GM21619 (cell line): ENCODE results near the gene UGT1A5.

ENCODE experiments used
- ATAC-seq: cut with Tn5 transposase; IDR thresholded peaks from one replicate; pipeline ENCODE4 v1.9.1; 2021; ENCODE audit not compliant: unreplicated experiment

The UGT1A5 gene

DNA sequence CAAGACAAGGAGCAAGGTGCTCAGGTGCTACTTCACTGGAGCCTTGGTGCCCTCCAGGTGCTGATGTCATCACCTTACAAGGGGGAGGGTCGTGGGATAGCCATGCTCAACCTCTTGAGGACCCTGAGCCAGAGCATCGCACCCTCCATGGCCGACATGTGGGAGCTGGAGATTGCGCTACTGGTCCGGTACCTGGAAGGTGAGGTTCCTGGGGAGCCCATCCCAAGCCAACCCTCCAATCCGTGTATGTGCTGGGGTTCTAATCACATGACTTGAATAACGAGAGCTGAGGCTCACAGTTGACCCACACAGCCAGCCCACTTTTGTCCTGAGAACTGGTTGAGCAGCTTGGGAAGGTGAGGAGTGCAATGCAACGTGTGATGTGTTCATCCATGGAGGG, 91.3 kb downstream of the UGT1A5 start:
- no peak for ATAC-seq

DNA sequence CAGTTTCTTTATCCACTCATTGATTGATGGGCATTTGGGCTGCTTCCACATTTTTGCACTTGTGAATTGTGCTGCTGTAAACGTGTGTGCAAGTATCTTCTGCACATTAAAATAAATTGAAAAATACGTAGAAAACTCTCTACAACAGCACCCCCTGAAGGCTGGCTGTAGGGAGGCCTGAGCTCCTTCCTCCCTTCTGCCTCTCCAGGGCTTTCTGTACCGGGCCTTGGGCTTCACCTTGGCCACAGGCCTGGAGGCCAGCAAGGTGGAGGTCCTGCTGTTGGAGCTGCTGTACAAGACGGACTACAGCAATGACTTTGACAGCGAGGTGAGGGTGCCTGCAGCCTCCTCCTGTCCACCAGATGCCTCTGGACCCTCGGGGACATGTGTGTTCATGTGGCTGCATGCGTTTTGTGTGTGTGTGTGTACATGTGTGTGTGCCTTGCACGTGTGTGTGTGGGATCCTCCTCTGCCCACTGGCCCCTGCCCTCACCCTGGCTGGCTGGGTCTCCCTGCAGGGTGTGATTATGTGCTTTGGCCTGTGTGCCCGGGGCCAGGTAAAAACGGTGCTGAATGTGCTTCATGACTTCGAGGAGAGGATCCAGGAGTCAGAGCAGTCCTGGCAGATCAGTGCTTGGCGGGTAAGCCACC, 94.6 kb downstream of the UGT1A5 start:
- ATAC-seq, result no peak

DNA sequence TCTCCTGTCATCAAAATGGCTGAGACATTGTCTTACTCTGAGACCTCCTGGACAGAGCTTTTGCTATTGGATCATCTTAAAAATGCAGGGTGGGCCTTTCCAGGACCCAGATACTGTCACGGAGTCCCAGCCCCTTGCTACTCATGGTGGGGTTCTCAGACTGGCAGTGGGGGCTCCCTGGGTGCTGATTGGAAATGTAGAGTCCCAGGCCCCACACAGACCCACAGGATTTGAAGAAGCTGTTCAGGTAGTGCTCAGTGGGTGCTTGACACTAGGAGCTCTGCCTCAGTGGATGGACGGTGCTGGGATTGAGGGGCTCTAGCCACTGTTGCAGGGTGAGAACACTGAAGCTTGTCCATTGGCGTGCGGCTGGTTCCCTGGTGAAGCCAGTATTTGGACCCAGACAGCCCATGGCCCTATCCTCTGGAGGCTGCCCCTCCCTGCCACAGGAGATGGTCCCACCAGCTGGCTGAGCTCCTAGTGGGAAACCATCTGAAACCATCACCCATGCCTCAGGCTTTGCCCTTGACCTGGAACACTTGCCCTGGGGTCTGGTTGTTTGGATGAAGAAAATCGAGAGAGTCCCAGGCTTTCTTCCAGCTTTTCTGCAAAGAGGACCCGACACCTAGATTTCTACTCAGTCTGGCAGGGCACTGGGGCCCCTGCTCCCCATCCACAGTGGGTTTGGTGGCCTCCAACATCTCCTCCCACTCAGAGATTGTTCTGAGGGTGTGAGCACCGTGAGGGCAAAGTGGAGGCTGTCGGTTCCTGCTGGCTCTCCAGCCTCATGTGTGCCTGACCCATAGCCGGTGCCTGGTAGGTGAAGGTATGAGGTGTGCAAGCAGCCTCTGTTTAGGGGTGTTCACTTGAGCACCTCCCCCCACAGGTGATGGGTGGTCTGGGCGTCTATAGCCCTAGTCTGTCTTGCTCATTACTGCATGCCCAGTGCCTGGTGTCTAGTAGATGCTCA, 95.5 kb downstream of the UGT1A5 start:
- no peak for ATAC-seq

DNA sequence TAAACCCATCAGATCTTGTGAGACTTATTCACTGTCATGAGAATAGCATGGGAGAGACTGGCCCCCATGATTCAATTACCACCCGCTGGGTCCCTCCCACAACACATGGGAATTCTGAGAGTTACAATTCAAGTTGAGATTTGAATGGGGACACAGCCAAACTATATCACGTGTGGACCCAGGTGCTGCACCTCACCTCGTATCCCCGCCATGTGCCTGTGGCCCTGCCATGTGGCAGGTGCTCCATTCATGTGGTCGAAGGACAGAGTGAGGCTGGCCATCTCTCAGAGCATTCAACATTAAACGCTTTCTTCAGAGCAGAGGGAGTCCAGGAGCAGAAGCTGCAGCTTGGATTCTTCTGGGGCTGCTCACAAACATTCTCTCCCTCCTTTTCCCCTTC, 97.7 kb downstream of the UGT1A5 start:
- no peak for ATAC-seq

DNA sequence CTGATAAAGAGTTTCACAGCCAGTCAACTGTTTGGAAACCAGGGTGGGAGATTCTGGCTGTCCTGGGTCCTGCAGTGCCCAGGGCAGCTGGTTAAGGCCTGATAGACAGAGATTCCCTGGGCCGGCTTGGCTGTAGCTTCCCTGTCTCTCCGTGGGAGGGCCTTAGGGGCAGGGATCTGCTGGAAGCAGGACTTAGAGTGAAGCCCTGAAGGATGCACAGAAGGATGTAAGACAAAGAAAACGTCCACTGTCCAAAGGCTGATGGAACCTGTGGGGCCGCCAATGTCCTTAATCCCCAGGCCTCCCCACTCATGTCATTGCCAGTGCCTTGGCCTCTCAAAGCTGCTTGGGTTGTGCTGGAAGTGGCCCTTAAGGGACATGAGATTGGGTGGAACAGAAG, 98.4 kb downstream of the UGT1A5 start:
- ATAC-seq, result no peak

DNA sequence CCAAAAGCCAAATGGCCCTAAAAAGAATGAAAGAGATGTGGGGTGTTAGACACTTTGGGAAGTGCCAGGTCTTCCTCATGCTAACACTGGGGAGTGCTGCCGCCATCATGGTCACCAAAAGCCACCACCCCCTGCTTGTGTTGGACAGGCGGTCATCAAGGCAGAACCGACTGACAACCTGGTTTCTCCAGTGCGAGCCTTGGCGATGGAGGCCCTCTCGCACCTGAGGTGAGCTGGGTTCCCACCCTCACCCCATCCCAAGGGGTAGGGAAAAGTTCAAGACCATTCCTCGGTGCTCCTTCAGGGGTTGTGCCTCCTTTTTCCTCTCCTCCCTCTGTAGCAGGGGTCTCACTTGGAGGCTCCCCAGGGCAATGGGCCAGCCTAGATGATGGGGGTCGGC, 99.0 kb downstream of the UGT1A5 start:
- ATAC-seq, result no peak

DNA sequence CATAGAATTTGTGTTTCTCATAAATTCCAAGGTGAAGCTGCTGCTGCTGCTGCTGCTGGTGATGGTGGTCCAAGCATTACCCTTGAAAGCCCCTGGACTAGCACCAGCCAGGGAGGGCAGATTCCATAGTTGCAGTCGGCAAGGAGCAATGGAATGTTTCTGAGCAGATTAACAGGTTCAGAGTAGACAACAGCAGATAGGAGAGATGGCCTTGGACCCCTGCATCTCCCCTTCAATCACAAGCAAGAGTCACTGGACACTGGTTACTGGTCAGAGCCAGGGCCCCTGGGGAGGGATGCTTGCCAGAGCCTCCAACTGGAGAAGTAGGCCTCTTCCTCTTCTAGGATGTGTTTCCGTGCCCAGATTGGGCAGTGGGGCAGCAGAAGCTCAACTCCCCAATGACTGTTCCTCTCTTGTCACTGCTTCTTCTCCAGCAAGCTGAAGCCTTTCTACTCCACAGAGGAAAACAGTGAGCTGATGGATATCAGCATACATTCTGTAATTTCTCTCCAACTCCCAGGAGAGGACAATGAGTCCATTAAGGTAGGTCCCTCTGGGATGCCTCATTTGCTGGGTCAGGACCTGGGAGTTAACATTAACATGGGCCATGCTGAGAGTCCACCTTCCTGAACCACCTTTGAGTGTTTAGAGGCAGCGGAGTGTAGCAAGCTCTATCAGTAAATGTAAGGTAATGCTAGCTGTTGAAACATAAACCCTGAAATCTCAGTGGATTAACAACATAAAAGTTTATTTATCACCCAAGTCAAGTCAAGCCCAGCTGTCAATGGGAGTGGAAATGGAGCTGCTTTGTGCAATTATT, 100.7 kb downstream of the UGT1A5 start:
- ATAC-seq, result no peak

DNA sequence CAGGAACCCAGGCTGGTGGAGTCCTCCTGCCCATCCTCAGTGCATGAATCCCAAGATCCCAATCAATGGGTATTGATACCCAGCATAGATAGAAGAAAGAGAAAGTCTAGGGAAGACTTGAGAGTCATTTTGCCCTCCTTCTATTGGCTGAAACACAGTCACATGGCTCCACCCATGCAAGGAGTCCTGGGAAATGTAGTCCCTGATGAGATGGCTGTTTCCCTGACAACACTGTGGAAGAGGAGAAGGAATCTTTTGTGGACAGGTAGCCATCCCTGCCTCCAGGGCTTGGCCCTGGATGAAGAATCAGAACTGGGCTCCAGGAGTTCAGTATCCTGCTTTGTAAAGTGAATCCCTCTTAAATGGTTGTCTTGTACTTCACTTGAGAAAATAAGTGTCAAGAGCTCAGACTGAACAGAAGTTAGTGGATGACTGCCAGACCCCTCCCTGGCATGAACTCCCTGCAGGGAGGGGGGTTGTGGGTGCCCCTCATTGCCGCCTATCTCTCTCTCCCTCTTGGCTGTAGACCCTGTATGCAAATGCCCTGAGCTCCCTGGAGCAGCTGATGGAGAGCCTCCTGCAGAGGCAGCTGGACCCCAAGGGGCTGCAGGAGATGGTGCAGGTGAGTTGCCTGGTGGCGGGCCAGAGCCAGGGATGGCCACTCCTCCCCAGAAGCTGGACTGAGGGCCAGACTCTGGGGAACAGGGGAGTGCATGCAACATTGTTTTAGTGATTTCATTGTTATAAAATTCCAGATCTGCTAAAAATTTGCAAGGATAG, 101.5 kb downstream of the UGT1A5 start:
- ATAC-seq, result no peak

DNA sequence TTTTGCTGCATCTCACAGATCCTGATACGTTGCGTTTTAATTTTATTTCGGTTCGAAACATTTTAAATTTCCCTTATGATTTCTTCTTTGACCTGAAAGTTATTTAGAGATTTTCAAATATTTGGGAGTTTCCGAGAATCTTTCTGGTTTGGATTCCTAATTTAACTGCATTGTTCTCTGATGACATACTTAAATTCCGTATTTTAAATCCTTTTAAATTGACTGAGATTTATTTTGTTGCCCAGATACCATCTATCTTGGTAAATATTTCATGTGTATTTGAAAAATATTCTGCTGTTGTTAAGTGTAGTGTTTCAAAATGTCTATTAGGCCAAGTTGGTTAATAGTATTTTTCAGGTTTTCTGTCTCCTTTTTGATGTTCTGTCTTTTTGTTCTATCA, 103.2 kb downstream of the UGT1A5 start:
- ATAC-seq, result no peak

DNA sequence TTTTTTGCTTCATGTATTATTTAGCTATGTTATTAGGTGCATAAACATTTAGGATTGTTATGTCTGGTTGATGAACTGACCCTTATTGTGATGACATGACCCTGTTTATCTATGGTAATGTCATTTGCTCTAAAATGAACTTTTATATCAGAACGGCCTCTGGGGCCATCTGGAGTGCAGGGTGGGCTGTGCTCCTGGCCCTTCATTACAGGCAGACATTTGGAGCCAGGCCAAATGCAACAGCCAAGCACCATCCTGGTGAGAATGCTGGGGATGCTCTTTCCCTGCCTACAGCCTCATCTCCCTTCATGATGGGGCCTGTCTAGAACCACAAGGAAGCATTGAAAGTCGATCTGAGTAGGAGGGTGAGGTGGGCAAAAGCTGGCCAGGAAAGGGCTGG, 103.6 kb downstream of the UGT1A5 start:
- no peak for ATAC-seq

DNA sequence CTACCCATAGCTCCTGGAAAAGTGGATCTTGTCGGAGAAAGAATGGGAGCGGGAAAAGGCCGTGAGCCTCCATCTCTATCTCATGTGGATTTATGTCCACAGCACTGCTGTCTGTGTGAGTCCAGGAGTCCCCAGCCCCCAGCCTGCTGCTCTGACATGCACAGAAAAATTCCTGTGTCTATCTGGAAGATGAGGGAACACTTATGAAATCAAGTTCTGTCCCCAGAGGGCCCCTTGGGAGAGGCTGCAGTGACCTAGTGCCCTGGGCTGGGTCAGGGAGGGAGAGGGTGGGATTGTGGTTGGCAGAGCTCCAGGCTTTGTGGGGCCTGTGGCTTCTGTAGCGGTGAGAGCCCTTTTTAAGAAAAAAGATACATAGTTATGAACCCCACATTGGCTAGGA, 104.1 kb downstream of the UGT1A5 start:
- no peak for ATAC-seq

DNA sequence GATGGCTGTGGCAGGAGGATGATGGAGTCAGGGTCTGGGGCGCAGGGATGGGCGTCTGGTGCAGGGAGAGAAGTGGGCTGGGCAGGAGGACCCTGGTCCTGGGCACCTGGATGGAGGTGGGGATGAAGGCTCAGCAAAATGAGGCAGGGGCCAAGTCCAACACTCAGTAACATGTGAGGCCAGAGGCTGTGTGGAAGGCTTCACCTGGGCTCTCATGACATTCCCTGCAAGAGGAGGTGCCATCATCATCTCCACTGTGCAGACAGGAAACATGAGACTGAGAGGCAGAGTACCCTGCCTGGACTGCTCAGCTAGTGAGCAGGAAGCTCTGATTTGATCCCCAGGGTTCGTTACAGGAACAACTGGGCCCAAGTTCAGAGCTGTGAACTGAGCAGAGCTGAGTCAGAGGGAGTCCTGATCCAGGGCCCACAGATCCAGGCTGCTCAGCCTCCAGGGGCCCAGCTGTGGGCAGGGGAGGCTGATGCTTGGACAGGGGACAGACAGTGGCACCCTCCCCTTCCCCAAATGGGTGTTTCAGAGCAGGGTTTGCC, 104.7 kb downstream of the UGT1A5 start:
- no peak for ATAC-seq

DNA sequence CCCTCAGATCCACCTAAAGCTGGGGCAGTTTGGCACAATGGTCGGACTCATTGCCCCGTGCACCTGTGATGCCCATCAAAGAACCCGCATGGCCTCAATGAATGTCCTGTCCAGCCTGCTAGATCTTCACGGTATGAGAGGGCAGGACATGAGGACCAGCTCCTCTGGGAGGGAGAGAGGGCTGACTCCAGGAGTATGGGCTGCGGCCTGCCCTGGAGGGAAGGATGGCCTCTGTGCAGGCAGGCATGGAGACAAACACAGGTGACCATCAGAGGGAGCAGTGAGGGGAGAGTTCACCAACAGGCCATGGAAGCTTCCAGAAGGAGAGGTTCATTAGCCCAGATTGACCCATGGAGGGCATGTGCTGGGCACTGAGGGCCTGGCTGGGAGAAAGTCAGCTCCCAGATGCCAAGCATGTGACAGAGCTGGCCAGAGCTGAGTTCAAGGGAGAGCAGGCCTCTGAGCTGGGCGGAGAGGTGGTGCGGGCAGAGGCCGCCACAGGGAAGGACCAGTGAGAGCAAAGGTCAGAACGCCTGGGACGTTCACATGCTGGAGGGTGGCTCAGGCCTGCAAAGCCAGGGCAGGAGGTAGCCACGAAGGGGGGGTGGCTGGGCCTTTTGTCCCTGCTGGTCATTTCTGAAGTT, 105.4 kb downstream of the UGT1A5 start:
- ATAC-seq, result no peak

DNA sequence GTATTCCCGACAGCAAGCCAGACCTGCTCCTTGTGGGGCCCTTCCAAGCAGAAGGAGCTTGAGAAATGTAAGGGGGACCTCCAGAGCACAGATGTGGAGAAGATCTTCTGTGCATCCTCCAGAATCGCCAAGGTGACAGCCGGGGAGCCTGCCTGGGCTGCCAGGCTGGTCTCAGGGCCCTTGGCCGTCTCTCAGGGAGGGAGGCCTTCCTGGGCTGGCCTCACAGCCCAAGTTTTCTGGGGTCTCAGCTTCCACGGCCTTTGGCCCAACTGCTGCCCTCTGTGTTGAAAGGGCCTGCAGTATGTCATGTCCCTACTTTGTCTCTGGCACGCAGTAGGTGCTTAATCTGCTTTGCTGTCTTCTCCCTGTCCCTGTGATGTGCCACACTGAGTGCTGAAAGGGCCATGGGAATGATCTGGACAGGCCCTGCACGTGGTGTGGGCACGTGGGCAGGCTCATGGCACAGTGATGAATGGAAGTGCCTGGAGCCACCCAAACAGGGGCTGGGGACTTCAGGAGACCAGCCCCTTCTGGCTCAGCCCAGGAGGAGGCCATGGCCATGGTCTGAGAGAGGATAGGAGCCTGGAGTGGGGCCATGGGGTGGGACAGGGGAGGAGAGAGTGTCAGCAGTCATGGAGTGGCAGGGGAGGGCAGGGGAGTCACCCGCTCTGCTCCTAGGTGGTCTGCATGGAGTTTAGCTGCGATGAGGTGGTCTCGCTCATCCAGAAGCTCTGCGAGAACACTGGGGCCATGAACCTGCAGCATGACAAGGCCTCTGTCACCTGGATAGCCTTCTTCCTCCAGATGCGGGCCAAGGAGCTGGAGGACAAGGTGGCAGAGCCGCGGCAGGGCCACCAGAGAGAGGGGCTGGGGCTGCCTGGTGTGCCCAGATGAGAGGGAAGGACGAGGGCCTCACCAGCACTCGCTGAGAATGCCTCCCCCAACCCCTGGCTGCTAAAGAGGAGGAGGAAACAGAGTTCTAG, 106.2 kb downstream of the UGT1A5 start:
- no peak for ATAC-seq

DNA sequence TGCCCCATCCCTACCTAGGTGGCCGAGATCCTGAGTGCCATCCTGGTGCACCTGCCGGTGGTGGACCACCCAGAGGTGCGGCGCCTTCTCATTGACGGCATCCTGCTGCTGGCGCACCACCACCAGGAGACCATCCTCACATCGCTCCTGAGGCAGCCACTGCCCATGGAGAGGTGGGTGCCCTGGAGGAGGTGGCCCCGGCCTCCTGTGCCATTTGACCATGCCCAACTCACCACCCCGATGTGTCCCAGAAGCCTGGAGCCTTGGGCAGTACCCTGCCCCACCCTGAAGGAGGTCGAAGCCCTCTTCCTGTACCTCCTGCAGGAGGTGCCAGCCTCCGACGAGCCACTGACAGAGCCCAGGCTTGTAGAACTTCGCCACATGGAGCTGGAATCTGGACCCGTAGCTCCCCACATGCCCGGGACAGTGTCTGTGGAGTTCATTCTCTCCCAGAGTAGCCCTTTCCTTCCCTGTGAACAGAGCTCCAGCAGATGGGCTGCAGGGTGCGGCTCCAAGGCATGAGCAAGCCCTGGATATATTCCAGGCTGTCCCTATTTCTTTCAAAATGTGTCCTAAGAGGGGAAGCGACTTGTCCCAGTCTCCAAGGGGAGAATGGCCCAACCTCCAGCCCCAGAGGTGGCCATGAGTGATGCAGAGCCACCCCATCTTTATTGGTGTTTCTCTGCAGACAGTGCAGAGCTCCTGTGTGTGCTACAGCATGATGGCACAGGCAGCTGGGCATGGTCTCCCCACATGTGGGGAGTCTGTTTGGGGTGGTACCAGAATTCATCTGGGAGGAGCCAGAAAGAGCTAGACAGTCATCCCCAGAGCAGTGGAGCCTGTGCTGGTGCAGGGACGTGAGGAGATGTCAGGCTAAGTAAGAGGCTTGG, 107.4 kb downstream of the UGT1A5 start:
- ATAC-seq, result no peak

DNA sequence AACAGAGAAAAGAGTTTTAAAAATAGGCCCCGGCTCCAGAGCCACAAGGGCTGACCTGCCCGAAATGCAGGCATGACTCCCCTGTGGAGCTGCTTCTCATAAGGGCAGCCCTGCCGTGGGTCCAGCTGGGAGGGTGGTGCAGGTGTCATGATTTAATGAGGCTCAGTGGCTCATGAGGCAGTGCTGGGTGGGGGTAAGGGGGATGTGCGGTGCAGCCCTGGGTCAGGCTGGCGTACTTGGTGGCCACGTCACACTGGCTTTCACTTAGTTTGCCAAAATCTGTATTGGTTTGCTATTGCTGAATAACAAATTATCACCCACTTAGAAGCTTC, 108.0 kb downstream of the UGT1A5 start:
- ATAC-seq, result no peak

DNA sequence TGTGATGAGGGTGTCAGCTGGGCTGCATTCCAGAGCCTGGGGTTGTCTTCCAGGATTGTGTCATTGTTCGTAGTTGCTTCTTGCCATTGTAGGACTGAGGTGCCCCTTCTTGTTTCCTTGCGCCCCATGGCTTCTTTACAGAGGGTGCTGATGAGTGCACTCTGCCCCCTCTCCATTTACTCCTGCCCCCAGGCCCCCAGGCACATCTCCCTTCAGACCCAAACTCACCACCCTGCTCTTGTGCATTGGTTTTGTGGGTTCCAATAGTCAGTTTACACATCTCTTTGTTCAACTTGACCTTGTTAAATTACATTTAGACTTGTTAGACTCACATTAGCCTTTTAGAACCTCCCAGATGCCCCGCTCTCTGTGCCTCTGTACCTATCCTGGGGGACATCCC, 108.5 kb downstream of the UGT1A5 start:
- no peak for ATAC-seq

DNA sequence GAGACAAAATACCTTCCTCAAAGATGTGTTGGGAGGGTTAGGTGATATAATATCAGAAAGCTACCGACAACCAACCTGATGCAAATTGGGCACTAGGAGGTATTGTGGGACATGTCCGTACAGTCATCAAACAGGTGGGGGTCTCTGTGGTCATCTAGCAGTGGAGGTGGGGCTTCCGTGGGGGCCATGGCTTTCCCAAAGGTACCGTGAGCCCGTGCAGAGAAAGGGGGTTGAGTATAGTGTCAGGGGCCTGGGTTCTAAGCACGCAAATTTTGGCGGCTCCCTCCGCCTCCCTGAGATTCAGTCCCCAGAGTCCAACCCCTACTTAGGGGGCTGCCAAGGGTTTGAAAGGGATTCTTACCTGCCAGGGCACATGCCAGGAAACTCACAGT, 109.0 kb downstream of the UGT1A5 start:
- no peak for ATAC-seq
